Aorta (tissue), 5 donors: ENCODE measurements around the gene RUNX2. TPM values are rescaled to one million over a fixed set of nuclear protein-coding genes. Genes with fewer than 3 reads are reported as not detected.

Experiments used
- ATAC-seq: fragments of 200-7000 bp; cut with Tn5 transposase; one replicate; pipeline ENCODE4 v1.9.1; 2022; ENCODE audit warnings: moderate library complexity; ENCODE audit not compliant: low FRiP score
- DNase-seq, 2 donors: peaks; one replicate each; pipeline ENCODE4 v3.0.0-alpha.2; 2020
- H3K27ac ChIP-seq, 2 donors: one replicate each; pipeline ENCODE4 v1.5.1; 2013; ENCODE audit warnings: low read length in 2 of 2, mild to moderate bottlenecking in 2 of 2, moderate library complexity in 2 of 2, control low read depth in 1 of 2, inconsistent platforms in 1 of 2, low read depth in 1 of 2
- H3K27me3 ChIP-seq, 2 donors: one replicate each; pipeline ENCODE4 v1.6.1; 2013; ENCODE audit warnings: control low read depth in 1 of 2, low read length in 1 of 2, mild to moderate bottlenecking in 1 of 2, moderate library complexity in 1 of 2; ENCODE audit not compliant: insufficient read depth in 2 of 2, control insufficient read depth in 1 of 2
- H3K36me3 ChIP-seq, 2 donors: one replicate each; pipeline ENCODE4 v1.6.1; 2013; ENCODE audit warnings: control low read depth in 1 of 2, low read length in 1 of 2, mild to moderate bottlenecking in 1 of 2; ENCODE audit not compliant: insufficient read depth in 2 of 2, control insufficient read depth in 1 of 2
- H3K4me1 ChIP-seq, 2 donors: one replicate each; pipeline ENCODE4 v1.6.1; 2013; ENCODE audit warnings: low read length in 2 of 2, control low read depth in 1 of 2, mild to moderate bottlenecking in 1 of 2, moderate library complexity in 1 of 2; ENCODE audit not compliant: insufficient read depth in 2 of 2, control insufficient read depth in 1 of 2
- H3K4me3 ChIP-seq, 2 donors: one replicate each; pipeline ENCODE4 v1.5.1; 2013; ENCODE audit warnings: low read length in 2 of 2, control low read depth in 1 of 2, mild to moderate bottlenecking in 1 of 2
- H3K9me3 ChIP-seq: one replicate; pipeline ENCODE4 v1.6.1; 2013; ENCODE audit warnings: mild to moderate bottlenecking, low read length; ENCODE audit not compliant: control insufficient read depth
- WGBS, 2 donors: extraction: QIAGEN DNeasy Blood & Tissue Kit; methylation state at CpG; one replicate each; pipeline ENCODE4 v1.1.7; 2013; 5-methylcytosine and 5-hydroxymethylcytosine counted together
- intact Hi-C, 2 donors: fragments of 100-400 bp; cut with DNase I; formaldehyde crosslinking; loops; one replicate each; pipeline versions ENCODE4 v1.14.2 to v1.15.0; 2022
- polyA plus RNA-seq, 2 donors: library from polyadenylated mRNA; stranded (reverse); fragments of 200-250 nt; gene quantifications; one replicate each; pipeline ENCODE4 v1.2.3, GENCODE V29; 2013
- total RNA-seq, 2 donors: library from RNA; stranded (reverse); fragmentation: NEBNext Ultra II Directional; extraction: Animal tissue kit (Norgen Biotek cat#: 25700); gene quantifications; one replicate each; pipeline ENCODE4 v1.2.1, GENCODE V29; 2021
- donor health status: healthy with polysubstance abuse.
- donor health status: Bipolar disorder and iron deficiency.
- donor health status: DM: no; HTN: no; CAD: no.
- donor health status: DM: no; HTN: no; CAD: no.
- donor health status: DM: yes; HTN: yes; CAD: no.

RUNX2 gene
- total and polyA plus RNA-seq, 4 donors = 1.0 to 5.4 (median 1.9) TPM

GRCh38 chr6:45483021-45483420 is 154.9 kb downstream of the RUNX2 start:
- Histone ChIP-seq H3K4me1 (no peaks in the 10 kb centered on the region), H3K9me3 (no peaks in the 10 kb centered on the region), H3K27me3 (no peaks in the 10 kb centered on the region), H3K27ac (no peak overlapping the region), H3K36me3 (no peaks in the 10 kb centered on the region), H3K4me3 (no peak overlapping the region)
- DNase-seq (no peak), ATAC-seq (no peak)
- WGBS, 2 donors = 81 to 85% methylated on average over 3 of the region's 3 CpGs
- intact Hi-C loops = no loop called here

GRCh38 chr6:45483501-45483900 is 155.4 kb downstream of the RUNX2 start:
- Histone ChIP-seq H3K27ac (no peak overlapping the region), H3K4me3 (no peak overlapping the region), H3K36me3 (no peaks in the 10 kb centered on the region), H3K27me3 (no peaks in the 10 kb centered on the region), H3K4me1 (no peaks in the 10 kb centered on the region), H3K9me3 (no peaks in the 10 kb centered on the region)
- 85 to 86% methylated on average over 5 of the region's 5 CpGs for WGBS, 2 donors
- ATAC-seq (no peak), DNase-seq (no peak)
- intact Hi-C loops = no loop called here

- intact Hi-C loops = no loop called here
- no peaks in the 10 kb centered on the region for H3K27me3 ChIP-seq
- DNase-seq (no peak), ATAC-seq (no peak)
- H3K9me3 ChIP-seq = no peaks in the 10 kb centered on the region
- no peak overlapping the region for H3K27ac ChIP-seq
- H3K4me3 ChIP-seq = no peak overlapping the region
- H3K36me3 ChIP-seq = no peaks in the 10 kb centered on the region
- WGBS, 2 donors = 89 to 90% methylated on average over 4 of the region's 4 CpGs
- no peaks in the 10 kb centered on the region for H3K4me1 ChIP-seq
These were observed 158.6 kb downstream of the RUNX2 start for GRCh38 chr6:45486736-45487135.

- ATAC-seq = no peak
- intact Hi-C loops = no loop called here
These were observed 159.5 kb downstream of the RUNX2 start for GRCh38 chr6:45487645-45488044.

GRCh38 chr6:45488269-45488668 is 160.1 kb downstream of the RUNX2 start:
- no peaks in the 10 kb centered on the region for H3K27me3 ChIP-seq
- no peak overlapping the region for H3K4me3 ChIP-seq
- DNase-seq (no peak), ATAC-seq (no peak)
- no peaks in the 10 kb centered on the region for H3K9me3 ChIP-seq
- no peaks in the 10 kb centered on the region for H3K36me3 ChIP-seq
- H3K27ac ChIP-seq = no peak overlapping the region
- intact Hi-C loops = no loop called here
- H3K4me1 ChIP-seq = no peaks in the 10 kb centered on the region

More at GRCh38 chr6:45487645-45488044, 159.5 kb downstream of the RUNX2 start:
- Histone ChIP-seq H3K36me3 (no peaks in the 10 kb centered on the region), H3K4me3 (no peak overlapping the region), H3K9me3 (no peaks in the 10 kb centered on the region), H3K27ac (no peak overlapping the region), H3K4me1 (no peaks in the 10 kb centered on the region), H3K27me3 (no peaks in the 10 kb centered on the region)
- DNase-seq = no peak

GRCh38 chr6:45488889-45489288 is 160.8 kb downstream of the RUNX2 start:
- Histone ChIP-seq H3K4me1 (no peaks in the 10 kb centered on the region), H3K27ac (no peak overlapping the region), H3K4me3 (no peak overlapping the region), H3K36me3 (no peaks in the 10 kb centered on the region), H3K9me3 (no peaks in the 10 kb centered on the region), H3K27me3 (no peaks in the 10 kb centered on the region)
- intact Hi-C loops = no loop called here
- WGBS, 2 donors = 95 to 99% methylated on average over 2 of the region's 2 CpGs
- ATAC-seq (no peak), DNase-seq (no peak)

- H3K27me3 ChIP-seq = no peaks in the 10 kb centered on the region
- no peak overlapping the region for H3K4me3 ChIP-seq
- H3K4me1 ChIP-seq = no peaks in the 10 kb centered on the region
- no peak overlapping the region for H3K27ac ChIP-seq
- intact Hi-C loops = no loop called here
- WGBS, 2 donors = 57 to 65% methylated on average over 5 of the region's 5 CpGs
- H3K36me3 ChIP-seq = no peaks in the 10 kb centered on the region
- no peaks in the 10 kb centered on the region for H3K9me3 ChIP-seq
- ATAC-seq = no peak
- DNase-seq = no peak
These were observed 163.1 kb downstream of the RUNX2 start for GRCh38 chr6:45491048-45491735.

GRCh38 chr6:45491874-45492273 is 163.7 kb downstream of the RUNX2 start:
- ATAC-seq (no peak), DNase-seq (no peak)
- Histone ChIP-seq H3K4me1 (no peaks in the 10 kb centered on the region), H3K4me3 (no peak overlapping the region), H3K9me3 (no peaks in the 10 kb centered on the region), H3K27ac (no peak overlapping the region), H3K36me3 (no peaks in the 10 kb centered on the region), H3K27me3 (no peaks in the 10 kb centered on the region)
- intact Hi-C loops = no loop called here
- WGBS, 2 donors = 90 to 92% methylated on average over 6 of the region's 6 CpGs

GRCh38 chr6:45493761-45494160 is 165.6 kb downstream of the RUNX2 start:
- H3K27me3 ChIP-seq = no peaks in the 10 kb centered on the region
- H3K4me1 ChIP-seq = no peaks in the 10 kb centered on the region
- intact Hi-C loops = no loop called here
- no peaks in the 10 kb centered on the region for H3K36me3 ChIP-seq
- WGBS, 2 donors = 94 to 98% methylated on average over 2 of the region's 2 CpGs
- no peak overlapping the region for H3K4me3 ChIP-seq
- ATAC-seq (no peak), DNase-seq (no peak)
- H3K27ac ChIP-seq = no peak overlapping the region
- no peaks in the 10 kb centered on the region for H3K9me3 ChIP-seq
